Measurements from ENCODE around the gene USP16. TPM values are rescaled to one million over a fixed set of nuclear protein-coding genes. Genes with fewer than 3 reads are reported as not detected.

The USP16 gene
- total and polyA plus RNA-seq, 12 donors, result 13.2 to 69.6 (median 33.8) TPM

- no peaks in the 10 kb centered on the region for H3K4me1 ChIP-seq (replicated peaks in 1 of 2)
- no peak overlapping the region for H3K27ac ChIP-seq
- WGBS, 4 donors, result 95 to 99% (median 98%) methylated on average over 5 of the region's 5 CpGs
- H3K36me3 ChIP-seq (replicated peaks in 1 of 2), result peaks cover 4 to 91% of the 10 kb centered on the region in 2 donors
- H3K4me3 ChIP-seq, result no peak overlapping the region
- DNase-seq, result no peak
- intact Hi-C loops (cut with DNase I), result no loop called here
- H3K27me3 ChIP-seq, result no peaks in the 10 kb centered on the region
- TF ChIP-seq POLR2A (IDR thresholded peaks at IDR 0.05) (no peak), CTCF (IDR thresholded peaks at IDR 0.05) (no peak)
- H3K9me3 ChIP-seq (replicated peaks in 1 of 3), result no peaks in the 10 kb centered on the region
Observed at GRCh38 chr21:29052224-29052623, 27.8 kb downstream of the USP16 start.

GRCh38 chr21:29053011-29053553 lies 28.6 kb downstream of the USP16 start:
- Histone ChIP-seq H3K36me3 (replicated peaks in 1 of 2) (peaks cover 4 to 93% of the 10 kb centered on the region in 2 donors), H3K27ac (no peak overlapping the region), H3K9me3 (replicated peaks in 1 of 3) (no peaks in the 10 kb centered on the region), H3K4me1 (replicated peaks in 1 of 2) (no peaks in the 10 kb centered on the region), H3K27me3 (no peaks in the 10 kb centered on the region), H3K4me3 (no peak overlapping the region)
- intact Hi-C loops (cut with DNase I), result no loop called here
- no peak for DNase-seq
- WGBS, 4 donors, result 84 to 95% (median 92%) methylated on average over 5 of the region's 5 CpGs
- TF ChIP-seq CTCF (IDR thresholded peaks at IDR 0.05) (no peak), POLR2A (IDR thresholded peaks at IDR 0.05) (no peak)

- DNase-seq, result no peak
- intact Hi-C loops (cut with DNase I), result no loop called here
- H3K36me3 ChIP-seq (replicated peaks in 1 of 2), result peaks cover 4 to 96% of the 10 kb centered on the region in 2 donors
- no peaks in the 10 kb centered on the region for H3K4me1 ChIP-seq (replicated peaks in 1 of 2)
- no peaks in the 10 kb centered on the region for H3K27me3 ChIP-seq
- no peak overlapping the region for H3K4me3 ChIP-seq
- H3K9me3 ChIP-seq (replicated peaks in 1 of 3), result no peaks in the 10 kb centered on the region
- no peak overlapping the region for H3K27ac ChIP-seq
- WGBS, 4 donors, result 93 to 95% (median 93%) methylated on average over 4 of the region's 4 CpGs
- TF ChIP-seq POLR2A (IDR thresholded peaks at IDR 0.05) (no peak), CTCF (IDR thresholded peaks at IDR 0.05) (no peak)
Observed at GRCh38 chr21:29053656-29054055, 29.2 kb downstream of the USP16 start.

- no peak for TF ChIP-seq CTCF (IDR thresholded peaks at IDR 0.05)
- TF ChIP-seq POLR2A (IDR thresholded peaks at IDR 0.05), result no peak
- no peak for DNase-seq
- H3K4me1 ChIP-seq (replicated peaks in 1 of 2), result no peaks in the 10 kb centered on the region
- intact Hi-C loops (cut with DNase I), result no loop called here
- H3K9me3 ChIP-seq (replicated peaks in 1 of 3), result no peaks in the 10 kb centered on the region
- 87 to 90% (median 88%) methylated on average over 5 of the region's 5 CpGs for WGBS, 4 donors
- H3K4me3 ChIP-seq, result no peak overlapping the region
- no peaks in the 10 kb centered on the region for H3K27me3 ChIP-seq
- H3K36me3 ChIP-seq (replicated peaks in 1 of 2), result peaks cover 4 to 96% of the 10 kb centered on the region in 2 donors
- H3K27ac ChIP-seq, result no peak overlapping the region
Observed at GRCh38 chr21:29055080-29055479, 30.6 kb downstream of the USP16 start.

Measured in adrenal gland (tissue), 12 donors.